K562 (cell line): Measurements from ENCODE around the gene NUAK1.

Source experiments
- ETV6 ChIP-seq, 3 experiments: fragments of 150-350 bp in 1 of 3; sonication (generic) in 1 of 3; formaldehyde crosslinking in 1 of 3; IDR thresholded peaks; 2 replicates each; pipeline versions ENCODE4 v1.6.1 to v1.8.0; 2014 to 2022; ENCODE audit warnings: borderline replicate concordance in 2 of 3, low read depth in 2 of 3, antibody characterized with exemption in 1 of 3, low read length in 1 of 3, mild to moderate bottlenecking in 1 of 3, missing genetic modification reagents in 1 of 3
- HNRNPH1 ChIP-seq: fragments of 200-400 bp; formaldehyde crosslinking; optimal IDR thresholded peaks from 2 replicates; pipeline ENCODE3; 2017; ENCODE audit warnings: low read depth, mild to moderate bottlenecking, low read length, moderate library complexity
- POLR3A ChIP-seq: IDR thresholded peaks from 2 replicates; pipeline ENCODE4 v1.6.1; 2011; ENCODE audit warnings: borderline replicate concordance, mild to moderate bottlenecking, moderate library complexity; ENCODE audit not compliant: insufficient read length, insufficient read depth; ENCODE audit errors: extremely low read depth
- RFX5 ChIP-seq: IDR thresholded peaks from 2 replicates; pipeline ENCODE4 v1.6.1; 2011; ENCODE audit warnings: low read depth, mild to moderate bottlenecking, improper control_type of control experiment, low read length
- SP1 ChIP-seq: sonication (generic); formaldehyde crosslinking; IDR thresholded peaks from 2 replicates; pipeline ENCODE4 v1.8.1; 2022; ENCODE audit warnings: mild to moderate bottlenecking, missing genetic modification reagents
- TF ChIP-seq, protein P1 (sequence below), 3 experiments: IDR thresholded peaks in 2 of 3; conservative IDR thresholded peaks in 1 of 3; 2 replicates each; pipeline ENCODE4 v1.5.1; 2011 to 2012; ENCODE audit warnings: low read length in 3 of 3, mild to moderate bottlenecking in 3 of 3, control low read depth in 2 of 3, improper control_type of control experiment in 1 of 3, inconsistent platforms in 1 of 3, low read depth in 1 of 3, mixed read lengths in 1 of 3, moderate library complexity in 1 of 3; ENCODE audit not compliant: insufficient read depth in 2 of 3

DNA sequence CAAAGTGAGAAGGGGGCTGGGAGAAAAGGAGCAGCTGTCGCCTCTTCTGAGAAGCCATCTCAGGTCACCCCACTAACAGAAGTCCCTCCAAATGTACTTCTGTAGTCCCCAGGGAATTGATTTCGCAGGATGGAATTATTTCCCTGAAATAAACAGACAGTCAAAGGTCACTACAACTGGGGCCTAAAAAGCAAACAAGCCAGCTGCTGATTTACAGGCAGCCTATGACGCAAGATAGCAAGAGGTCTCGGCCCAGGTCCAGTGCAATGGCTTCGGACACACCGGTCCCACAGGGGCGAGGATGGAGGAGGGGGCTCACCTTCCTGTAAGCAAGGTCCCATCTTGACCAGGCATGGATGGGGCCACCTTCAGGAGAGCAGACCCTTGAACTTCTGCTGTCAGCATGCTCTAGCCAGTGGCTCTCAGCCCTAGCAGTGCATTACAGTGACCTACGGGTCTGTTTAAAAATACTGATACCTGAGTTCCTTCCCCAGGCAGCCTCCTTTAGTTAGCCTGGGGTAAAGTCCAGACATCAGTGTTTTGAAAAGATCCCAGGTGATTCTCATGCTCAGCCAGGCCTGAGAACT is 18.1 kb downstream of the NUAK1 start:
- no peak for TF ChIP-seq RFX5
- no peak for TF ChIP-seq SP1
- TF ChIP-seq POLR3A, result no peak
- TF ChIP-seq, protein P1, sequence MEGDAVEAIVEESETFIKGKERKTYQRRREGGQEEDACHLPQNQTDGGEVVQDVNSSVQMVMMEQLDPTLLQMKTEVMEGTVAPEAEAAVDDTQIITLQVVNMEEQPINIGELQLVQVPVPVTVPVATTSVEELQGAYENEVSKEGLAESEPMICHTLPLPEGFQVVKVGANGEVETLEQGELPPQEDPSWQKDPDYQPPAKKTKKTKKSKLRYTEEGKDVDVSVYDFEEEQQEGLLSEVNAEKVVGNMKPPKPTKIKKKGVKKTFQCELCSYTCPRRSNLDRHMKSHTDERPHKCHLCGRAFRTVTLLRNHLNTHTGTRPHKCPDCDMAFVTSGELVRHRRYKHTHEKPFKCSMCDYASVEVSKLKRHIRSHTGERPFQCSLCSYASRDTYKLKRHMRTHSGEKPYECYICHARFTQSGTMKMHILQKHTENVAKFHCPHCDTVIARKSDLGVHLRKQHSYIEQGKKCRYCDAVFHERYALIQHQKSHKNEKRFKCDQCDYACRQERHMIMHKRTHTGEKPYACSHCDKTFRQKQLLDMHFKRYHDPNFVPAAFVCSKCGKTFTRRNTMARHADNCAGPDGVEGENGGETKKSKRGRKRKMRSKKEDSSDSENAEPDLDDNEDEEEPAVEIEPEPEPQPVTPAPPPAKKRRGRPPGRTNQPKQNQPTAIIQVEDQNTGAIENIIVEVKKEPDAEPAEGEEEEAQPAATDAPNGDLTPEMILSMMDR (IDR thresholded peaks at IDR 0.05 in 2 of 3, conservative IDR thresholded peaks at IDR 0.05 in 1 of 3; ENCODE audit: insufficient read depth in 2 of 3, low read depth in 1 of 3, low read length in 3 of 3), result no peak
- no peak for TF ChIP-seq HNRNPH1
- no peak for TF ChIP-seq ETV6 (IDR thresholded peaks at IDR 0.05; ENCODE audit: borderline replicate concordance in 1 of 2, low read depth in 2 of 2, low read length in 1 of 2)
- TF ChIP-seq ETV6 (CRISPR knock-in tag; IDR thresholded peaks at IDR 0.05; ENCODE audit: borderline replicate concordance), result no peak
